ENCODE measurements around the gene SPOCK1.

Gene SPOCK1

GRCh38 chr5:137442660-137443059 is 56.5 kb downstream of the SPOCK1 start:
- Histone ChIP-seq H2BK5ac (ENCODE audit: low read depth, low read length, poor library complexity, severe bottlenecking) (no peak overlapping the region), H3K4me2 (ENCODE audit: low read length, poor library complexity, severe bottlenecking) (no peak overlapping the region), H3K36me3 (ENCODE audit: control insufficient read depth in 1 of 2, insufficient read depth in 2 of 2, low read depth in 1 of 2, low read length in 2 of 2) (no peaks in the 10 kb centered on the region), H3K4ac (ENCODE audit: low read depth in 1 of 2, low read length in 2 of 2) (no peak overlapping the region), H3K9me3 (ENCODE audit: control insufficient read depth, low read length) (no peaks in the 10 kb centered on the region), H2BK120ac (ENCODE audit: low read depth, low read length) (no peak overlapping the region), H3K14ac (ENCODE audit: low read length in 2 of 2) (no peak overlapping the region), H4K8ac (ENCODE audit: low read length) (no peak overlapping the region), H2AFZ (ENCODE audit: low read depth, low read length) (no peak overlapping the region), H3K79me1 (replicated peaks; ENCODE audit: low read length, poor library complexity, severe bottlenecking) (no peaks in the 10 kb centered on the region), H3K27ac (ENCODE audit: low read length, poor library complexity, severe bottlenecking) (no peak overlapping the region), H3K23ac (ENCODE audit: low read length in 2 of 2) (no peak overlapping the region), H4K91ac (ENCODE audit: low read length) (no peak overlapping the region), H3K18ac (ENCODE audit: low read depth in 1 of 2, low read length in 2 of 2) (no peak overlapping the region), H3K4me1 (ENCODE audit: control insufficient read depth, insufficient read depth, low read depth, low read length) (no peaks in the 10 kb centered on the region), H2BK12ac (ENCODE audit: low read length in 2 of 2) (no peak overlapping the region), H3K4me3 (ENCODE audit: insufficient read depth in 1 of 2, low read depth in 1 of 2, low read length in 2 of 2) (no peak overlapping the region), H2AK5ac (ENCODE audit: low read length, severe bottlenecking) (no peak overlapping the region), H2BK15ac (ENCODE audit: low read depth, poor library complexity, severe bottlenecking) (no peak overlapping the region), H3K27me3 (ENCODE audit: control insufficient read depth in 1 of 2, insufficient read depth in 1 of 2, low read length in 2 of 2) (no peaks in the 10 kb centered on the region), H3K9ac (ENCODE audit: low read length) (no peak overlapping the region)
- no peak for DNase-seq
- 66% methylated on average over 1 of the region's 1 CpG for WGBS

DNA sequence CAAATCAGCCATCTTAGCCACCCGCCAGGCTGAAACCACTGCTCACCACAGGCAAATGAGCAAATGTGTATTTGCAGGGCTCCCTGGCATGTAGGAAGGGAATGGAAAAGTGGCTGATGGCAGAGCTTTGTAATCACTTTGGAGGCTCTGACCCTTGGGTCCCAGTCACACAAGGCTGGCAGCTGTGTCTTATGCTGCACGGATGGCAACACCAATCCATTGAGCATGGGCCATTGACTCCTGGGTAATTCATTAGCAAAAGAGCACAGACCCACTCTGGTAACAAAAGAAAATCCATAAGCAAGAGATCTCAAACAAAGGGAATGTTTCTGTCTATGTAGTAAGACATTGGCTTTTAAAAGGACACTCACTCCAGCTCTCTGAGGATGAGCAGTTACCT is 57.6 kb downstream of the SPOCK1 start:
- Histone ChIP-seq H4K8ac (ENCODE audit: low read length) (no peak overlapping the region), H3K4me3 (ENCODE audit: insufficient read depth in 1 of 2, low read depth in 1 of 2, low read length in 2 of 2) (no peak overlapping the region), H3K23ac (ENCODE audit: low read length in 2 of 2) (no peak overlapping the region), H3K4me1 (ENCODE audit: control insufficient read depth, insufficient read depth, low read depth, low read length) (no peaks in the 10 kb centered on the region), H2BK15ac (ENCODE audit: low read depth, poor library complexity, severe bottlenecking) (no peak overlapping the region), H3K27me3 (ENCODE audit: control insufficient read depth in 1 of 2, insufficient read depth in 1 of 2, low read length in 2 of 2) (no peaks in the 10 kb centered on the region), H2AFZ (ENCODE audit: low read depth, low read length) (no peak overlapping the region), H3K9me3 (ENCODE audit: control insufficient read depth, low read length) (no peaks in the 10 kb centered on the region), H2AK5ac (ENCODE audit: low read length, severe bottlenecking) (no peak overlapping the region), H3K14ac (ENCODE audit: low read length in 2 of 2) (no peak overlapping the region), H3K4me2 (ENCODE audit: low read length, poor library complexity, severe bottlenecking) (no peak overlapping the region), H3K4ac (ENCODE audit: low read depth in 1 of 2, low read length in 2 of 2) (no peak overlapping the region), H2BK120ac (ENCODE audit: low read depth, low read length) (no peak overlapping the region), H4K91ac (ENCODE audit: low read length) (no peak overlapping the region), H2BK12ac (ENCODE audit: low read length in 2 of 2) (no peak overlapping the region), H3K27ac (ENCODE audit: low read length, poor library complexity, severe bottlenecking) (no peak overlapping the region), H3K79me1 (replicated peaks; ENCODE audit: low read length, poor library complexity, severe bottlenecking) (no peaks in the 10 kb centered on the region), H3K18ac (ENCODE audit: low read depth in 1 of 2, low read length in 2 of 2) (no peak overlapping the region), H3K9ac (ENCODE audit: low read length) (no peak overlapping the region), H3K36me3 (ENCODE audit: control insufficient read depth in 1 of 2, insufficient read depth in 2 of 2, low read depth in 1 of 2, low read length in 2 of 2) (no peaks in the 10 kb centered on the region), H2BK5ac (ENCODE audit: low read depth, low read length, poor library complexity, severe bottlenecking) (no peak overlapping the region)
- 100% methylated on average over 2 of the region's 2 CpGs for WGBS
- DNase-seq: no peak

- Histone ChIP-seq H3K23ac (ENCODE audit: low read length in 2 of 2) (no peak overlapping the region), H2BK5ac (ENCODE audit: low read depth, low read length, poor library complexity, severe bottlenecking) (no peak overlapping the region), H4K8ac (ENCODE audit: low read length) (no peak overlapping the region), H2BK120ac (ENCODE audit: low read depth, low read length) (no peak overlapping the region), H2AFZ (ENCODE audit: low read depth, low read length) (no peak overlapping the region), H3K9me3 (ENCODE audit: control insufficient read depth, low read length) (no peaks in the 10 kb centered on the region), H3K79me1 (replicated peaks; ENCODE audit: low read length, poor library complexity, severe bottlenecking) (no peaks in the 10 kb centered on the region), H3K4ac (ENCODE audit: low read depth in 1 of 2, low read length in 2 of 2) (no peak overlapping the region), H3K4me1 (ENCODE audit: control insufficient read depth, insufficient read depth, low read depth, low read length) (no peaks in the 10 kb centered on the region), H3K27ac (ENCODE audit: low read length, poor library complexity, severe bottlenecking) (no peak overlapping the region), H3K36me3 (ENCODE audit: control insufficient read depth in 1 of 2, insufficient read depth in 2 of 2, low read depth in 1 of 2, low read length in 2 of 2) (no peaks in the 10 kb centered on the region), H3K14ac (ENCODE audit: low read length in 2 of 2) (no peak overlapping the region), H4K91ac (ENCODE audit: low read length) (no peak overlapping the region), H3K27me3 (ENCODE audit: control insufficient read depth in 1 of 2, insufficient read depth in 1 of 2, low read length in 2 of 2) (no peaks in the 10 kb centered on the region), H2BK12ac (ENCODE audit: low read length in 2 of 2) (no peak overlapping the region), H2AK5ac (ENCODE audit: low read length, severe bottlenecking) (no peak overlapping the region), H3K9ac (ENCODE audit: low read length) (no peak overlapping the region), H3K4me3 (ENCODE audit: insufficient read depth in 1 of 2, low read depth in 1 of 2, low read length in 2 of 2) (no peak overlapping the region), H3K4me2 (ENCODE audit: low read length, poor library complexity, severe bottlenecking) (no peak overlapping the region), H3K18ac (ENCODE audit: low read depth in 1 of 2, low read length in 2 of 2) (no peak overlapping the region), H2BK15ac (ENCODE audit: low read depth, poor library complexity, severe bottlenecking) (no peak overlapping the region)
- WGBS: 79% methylated on average over 3 of the region's 3 CpGs
- no peak for DNase-seq
Observed at GRCh38 chr5:137440795-137441194, 58.3 kb downstream of the SPOCK1 start.

GRCh38 chr5:137439645-137440044 is 59.5 kb downstream of the SPOCK1 start:
- Histone ChIP-seq H3K27ac (ENCODE audit: low read length, poor library complexity, severe bottlenecking) (no peak overlapping the region), H3K4me3 (ENCODE audit: insufficient read depth in 1 of 2, low read depth in 1 of 2, low read length in 2 of 2) (no peak overlapping the region), H3K18ac (ENCODE audit: low read depth in 1 of 2, low read length in 2 of 2) (no peak overlapping the region), H3K27me3 (ENCODE audit: control insufficient read depth in 1 of 2, insufficient read depth in 1 of 2, low read length in 2 of 2) (no peaks in the 10 kb centered on the region), H2BK120ac (ENCODE audit: low read depth, low read length) (no peak overlapping the region), H3K4me2 (ENCODE audit: low read length, poor library complexity, severe bottlenecking) (no peak overlapping the region), H2BK15ac (ENCODE audit: low read depth, poor library complexity, severe bottlenecking) (no peak overlapping the region), H3K14ac (ENCODE audit: low read length in 2 of 2) (no peak overlapping the region), H3K79me1 (replicated peaks; ENCODE audit: low read length, poor library complexity, severe bottlenecking) (no peaks in the 10 kb centered on the region), H2BK5ac (ENCODE audit: low read depth, low read length, poor library complexity, severe bottlenecking) (no peak overlapping the region), H2AK5ac (ENCODE audit: low read length, severe bottlenecking) (no peak overlapping the region), H4K8ac (ENCODE audit: low read length) (no peak overlapping the region), H3K23ac (ENCODE audit: low read length in 2 of 2) (no peak overlapping the region), H3K4ac (ENCODE audit: low read depth in 1 of 2, low read length in 2 of 2) (no peak overlapping the region), H4K91ac (ENCODE audit: low read length) (no peak overlapping the region), H3K9ac (ENCODE audit: low read length) (no peak overlapping the region), H2BK12ac (ENCODE audit: low read length in 2 of 2) (no peak overlapping the region), H3K9me3 (ENCODE audit: control insufficient read depth, low read length) (no peaks in the 10 kb centered on the region), H3K36me3 (ENCODE audit: control insufficient read depth in 1 of 2, insufficient read depth in 2 of 2, low read depth in 1 of 2, low read length in 2 of 2) (no peaks in the 10 kb centered on the region), H3K4me1 (ENCODE audit: control insufficient read depth, insufficient read depth, low read depth, low read length) (no peaks in the 10 kb centered on the region), H2AFZ (ENCODE audit: low read depth, low read length) (no peak overlapping the region)
- WGBS: 41% methylated on average over 2 of the region's 3 CpGs
- no peak for DNase-seq
